ENCODE measurements around the gene ZNF662. TPM values are rescaled to one million over a fixed set of nuclear protein-coding genes. Genes with fewer than 3 reads are reported as not detected.

The ZNF662 gene
- total RNA-seq, 2 experiments from 2014 or later, result 2.5 to 2.7 TPM

- DNase-seq (no peak), ATAC-seq (ENCODE audit: poor library complexity) (no peak)
- H3K27me3 ChIP-seq (ENCODE audit: control insufficient read depth in 1 of 2, insufficient read depth in 2 of 2, low read length in 2 of 2), result no peaks in the 10 kb centered on the region
- H3K9me3 Mint-ChIP-seq, result no peaks in the 10 kb centered on the region
- no peaks in the 10 kb centered on the region for H3K27me3 Mint-ChIP-seq
- TF ChIP-seq CTCF (IDR thresholded peaks at IDR 0.05), result no peak
- no peak overlapping the region for H3K4me3 ChIP-seq (ENCODE audit: low read length)
- no peaks in the 10 kb centered on the region for H3K4me1 Mint-ChIP-seq (ENCODE audit: low read depth)
- H3K4me1 ChIP-seq (ENCODE audit: insufficient read depth, low read length), result no peaks in the 10 kb centered on the region
- POLR2A ChIA-PET, result no interaction called here
- no peaks in the 10 kb centered on the region for H3K36me3 Mint-ChIP-seq (ENCODE audit: low read depth)
- no peaks in the 10 kb centered on the region for H3K9me3 ChIP-seq (ENCODE audit: control insufficient read depth in 1 of 2, insufficient read depth in 1 of 2, low read length in 2 of 2)
- intact Hi-C loops (cut with DNase I, micrococcal nuclease), result no loop called here
- H3K27ac ChIP-seq (ENCODE audit: low read depth in 1 of 2, low read length in 2 of 2), result no peak overlapping the region
- CTCF ChIA-PET, result no interaction called here
- H3K27ac Mint-ChIP-seq, result no peak overlapping the region
- no peaks in the 10 kb centered on the region for H3K36me3 ChIP-seq (ENCODE audit: insufficient read depth, low read length)
- H3K4me3 Mint-ChIP-seq, result no peak overlapping the region
Measured at GRCh38 chr3:42874749-42875148, 31.2 kb upstream of the ZNF662 start.

- H3K9me3 ChIP-seq (ENCODE audit: control insufficient read depth in 1 of 2, insufficient read depth in 1 of 2, low read length in 2 of 2), result no peaks in the 10 kb centered on the region
- H3K4me1 Mint-ChIP-seq (ENCODE audit: low read depth), result peaks cover 5% of the 10 kb centered on the region
- DNase-seq, result no peak
- no peak within 1 kb of the TSS for H3K27ac Mint-ChIP-seq
- H3K4me3 Mint-ChIP-seq, result no peak within 1 kb of the TSS
- ChIA-PET POLR2A (no interaction called here), CTCF (interaction anchor here (1.8 kb wide), 1 partner anchor 44 kb away, joined by 5 read pairs; no protein-coding TSS in a partner anchor)
- ATAC-seq (ENCODE audit: poor library complexity), result no peak
- peaks cover 3% of the 10 kb centered on the region for H3K4me1 ChIP-seq (ENCODE audit: insufficient read depth, low read length)
- H3K36me3 Mint-ChIP-seq (ENCODE audit: low read depth), result no peaks in the 10 kb centered on the region
- H3K36me3 ChIP-seq (ENCODE audit: insufficient read depth, low read length), result no peaks in the 10 kb centered on the region
- no peak for TF ChIP-seq CTCF (IDR thresholded peaks at IDR 0.05)
- no peaks in the 10 kb centered on the region for H3K9me3 Mint-ChIP-seq
- no peak within 1 kb of the TSS for H3K27ac ChIP-seq (ENCODE audit: low read depth in 1 of 2, low read length in 2 of 2)
- H3K27me3 Mint-ChIP-seq, result no peaks in the 10 kb centered on the region
- intact Hi-C loops (cut with DNase I, micrococcal nuclease), result no loop called here
- no peak within 1 kb of the TSS for H3K4me3 ChIP-seq (ENCODE audit: low read length)
- no peaks in the 10 kb centered on the region for H3K27me3 ChIP-seq (ENCODE audit: control insufficient read depth in 1 of 2, insufficient read depth in 2 of 2, low read length in 2 of 2)
Measured at GRCh38 chr3:42875325-42876151, 30.4 kb upstream of the ZNF662 start, which contains the start of gene CYP8B1. TSS of gene CYP8B1 (minus strand) at chr3:42875879. CDS start at chr3:42875816, 63 bp downstream.

GRCh38 chr3:42876401-42876800 is 29.5 kb upstream of the ZNF662 start:
- no peak for ATAC-seq (ENCODE audit: poor library complexity)
- CTCF ChIA-PET, result interaction anchor here (1.8 kb wide), 1 partner anchor 45 kb away, joined by 5 read pairs; no protein-coding TSS in a partner anchor
- intact Hi-C loops (cut with DNase I, micrococcal nuclease), result no loop called here
- Mint-ChIP-seq H3K36me3 (ENCODE audit: low read depth) (no peaks in the 10 kb centered on the region), H3K4me1 (ENCODE audit: low read depth) (peaks cover 11% of the 10 kb centered on the region), H3K27ac (no peak overlapping the region), H3K4me3 (no peak overlapping the region), H3K9me3 (no peaks in the 10 kb centered on the region), H3K27me3 (no peaks in the 10 kb centered on the region)
- TF ChIP-seq CTCF (IDR thresholded peaks at IDR 0.05), result no peak
- H3K4me1 ChIP-seq (ENCODE audit: insufficient read depth, low read length), result peaks cover 12% of the 10 kb centered on the region
- no peak overlapping the region for H3K4me3 ChIP-seq (ENCODE audit: low read length)
- no peaks in the 10 kb centered on the region for H3K9me3 ChIP-seq (ENCODE audit: control insufficient read depth in 1 of 2, insufficient read depth in 1 of 2, low read length in 2 of 2)
- no peaks in the 10 kb centered on the region for H3K36me3 ChIP-seq (ENCODE audit: insufficient read depth, low read length)
- no peaks in the 10 kb centered on the region for H3K27me3 ChIP-seq (ENCODE audit: control insufficient read depth in 1 of 2, insufficient read depth in 2 of 2, low read length in 2 of 2)
- no peak for DNase-seq
- POLR2A ChIA-PET, result no interaction called here
- no peak overlapping the region for H3K27ac ChIP-seq (ENCODE audit: low read depth in 1 of 2, low read length in 2 of 2)

Data from CD4-positive, alpha-beta T cell (primary cell).